ENCODE results near the gene AMPD3. TPM values are rescaled to one million over a fixed set of nuclear protein-coding genes. Genes with fewer than 3 reads are reported as not detected.

Gene AMPD3
- total RNA-seq, 1 experiment from 2014 or later = 12.5 TPM

GRCh38 chr11:10476342-10476741 is 21.3 kb downstream of the AMPD3 start:
- intact Hi-C loops (cut with micrococcal nuclease; ENCODE audit: unreplicated experiment) (no loop called here), in situ Hi-C loops (cut with HindIII; ENCODE audit: low pct_unique_long_range_greater_than_20kb, low sequenced_read_pairs) (no loop called here)
- H3K9me3 ChIP-seq (ENCODE audit: control insufficient read depth, insufficient read depth, low read depth, low read length) = no peaks in the 10 kb centered on the region
- CTCF ChIA-PET = no interaction called here
- H3K4me3 ChIP-seq (ENCODE audit: low read depth in 2 of 2, low read length in 2 of 2) = no peak overlapping the region
- no peaks in the 10 kb centered on the region for H3K27me3 ChIP-seq (ENCODE audit: control insufficient read depth, insufficient read depth, low read length)
- H3K4me1 ChIP-seq (ENCODE audit: control insufficient read depth, insufficient read depth, low read length) = no peaks in the 10 kb centered on the region
- ATAC-seq (no peak), DNase-seq (ENCODE audit: low read depth, low spot score) (no peak)
- H3K36me3 ChIP-seq (ENCODE audit: control insufficient read depth, insufficient read depth, low read length) = no peaks in the 10 kb centered on the region
- POLR2A ChIA-PET = interaction anchor here (0.7 to 1.0 kb wide), 2 partner anchors 127 to 197 kb away, joined by 3 to 4 read pairs; no protein-coding TSS in a partner anchor
- no TSS peak for BruUV-seq (replicated peaks)
- H3K27ac ChIP-seq (ENCODE audit: low read length) = no peak overlapping the region
- no peak for TF ChIP-seq POLR2AphosphoS5 (IDR thresholded peaks at IDR 0.05; ENCODE audit: low read depth, low read length)
- TF ChIP-seq CTCF (IDR thresholded peaks at IDR 0.05) = no peak
- TF ChIP-seq TCF7L2 (IDR thresholded peaks at IDR 0.05; ENCODE audit: low read depth, low read length) = no peak
- no peak for TF ChIP-seq REST (IDR thresholded peaks at IDR 0.05; ENCODE audit: insufficient read depth in 1 of 2, low read depth in 2 of 2, low read length in 1 of 2)
- TF ChIP-seq SIN3A (IDR thresholded peaks at IDR 0.05; ENCODE audit: borderline replicate concordance, insufficient read depth, low read depth, low read length) = no peak

- intact Hi-C loops (cut with micrococcal nuclease; ENCODE audit: unreplicated experiment) = no loop called here
Observed at GRCh38 chr11:10476927-10477689, 22.0 kb downstream of the AMPD3 start.

More at GRCh38 chr11:10476927-10477689, 22.0 kb downstream of the AMPD3 start:
- 0 out of 2 replicates have a peak, but pooled peaks have one; percentile 26 for ATAC-seq
- TF ChIP-seq REST (IDR thresholded peaks at IDR 0.05; ENCODE audit: insufficient read depth in 1 of 2, low read depth in 2 of 2, low read length in 1 of 2) (no peak), CTCF (IDR thresholded peaks at IDR 0.05) (no peak), SIN3A (IDR thresholded peaks at IDR 0.05; ENCODE audit: borderline replicate concordance, insufficient read depth, low read depth, low read length) (no peak), TCF7L2 (IDR thresholded peaks at IDR 0.05; ENCODE audit: low read depth, low read length) (no peak), POLR2AphosphoS5 (IDR thresholded peaks at IDR 0.05; ENCODE audit: low read depth, low read length) (no peak)
- Histone ChIP-seq H3K4me3 (ENCODE audit: low read depth in 2 of 2, low read length in 2 of 2) (no peak overlapping the region), H3K36me3 (ENCODE audit: control insufficient read depth, insufficient read depth, low read length) (no peaks in the 10 kb centered on the region), H3K27ac (ENCODE audit: low read length) (no peak overlapping the region), H3K4me1 (ENCODE audit: control insufficient read depth, insufficient read depth, low read length) (no peaks in the 10 kb centered on the region), H3K27me3 (ENCODE audit: control insufficient read depth, insufficient read depth, low read length) (no peaks in the 10 kb centered on the region), H3K9me3 (ENCODE audit: control insufficient read depth, insufficient read depth, low read depth, low read length) (no peaks in the 10 kb centered on the region)
- no TSS peak for BruUV-seq (replicated peaks)
- in situ Hi-C loops (cut with HindIII; ENCODE audit: low pct_unique_long_range_greater_than_20kb, low sequenced_read_pairs) = no loop called here
- DNase-seq (ENCODE audit: low read depth, low spot score) = no peak
- ChIA-PET CTCF (no interaction called here), POLR2A (interaction anchor here (1.0 kb wide), 1 partner anchor 196 kb away, joined by 3 read pairs; no protein-coding TSS in a partner anchor)

Data from Panc1 (cell line).